Activated T-helper 9 cell treated with anti-CD3 and anti-CD28 coated beads, Interleukin-2, amount 50 U/mL, for 16 hours (primary cell): ENCODE results near the gene GNAI3.

ENCODE experiments used
- DNase-seq: peaks from one replicate; pipeline ENCODE4 v3.0.0-alpha.2; 2020; ENCODE audit warnings: low read depth

Gene GNAI3

DNA sequence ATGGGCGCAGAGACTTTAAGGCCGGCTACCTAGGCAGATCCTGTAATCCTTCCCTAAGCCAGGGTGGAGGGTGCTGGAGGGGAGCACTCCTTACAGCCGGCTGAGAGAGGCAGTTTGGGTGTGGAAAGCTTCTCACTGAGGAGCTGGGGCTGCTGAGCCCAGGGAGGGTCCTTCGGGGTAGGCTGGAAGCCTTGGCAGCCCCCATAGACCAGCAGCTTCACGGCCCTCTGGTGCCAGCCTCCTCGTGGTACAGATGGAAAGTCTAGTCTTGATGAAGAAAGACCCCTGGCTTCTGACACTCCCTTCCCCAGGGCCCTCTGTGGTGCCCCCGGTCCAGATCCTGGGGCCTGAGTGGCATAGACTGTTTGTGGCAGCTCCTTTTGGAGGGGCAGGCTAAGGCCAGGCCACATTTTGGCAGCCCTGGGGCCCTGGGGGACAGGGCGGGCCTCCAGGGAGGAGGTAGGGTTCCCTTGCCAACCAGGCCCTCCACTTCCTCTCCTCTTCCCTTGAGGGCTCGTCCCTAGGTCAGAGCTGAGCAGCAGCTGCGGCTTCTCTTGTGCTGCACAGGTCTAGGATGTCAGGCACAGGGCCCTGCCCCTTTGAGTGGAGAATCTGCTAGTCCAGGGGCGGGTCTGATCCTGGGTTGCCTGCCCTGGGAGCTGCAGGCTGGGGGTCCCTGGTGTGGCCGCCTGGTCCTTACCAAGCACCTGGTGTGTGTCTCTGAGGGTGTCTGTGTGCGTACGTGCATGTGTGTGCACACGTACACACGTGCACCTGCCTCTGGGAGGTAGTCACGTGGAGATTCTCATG, 76.0 kb downstream of the GNAI3 start:
- DNase-seq, result no peak

DNA sequence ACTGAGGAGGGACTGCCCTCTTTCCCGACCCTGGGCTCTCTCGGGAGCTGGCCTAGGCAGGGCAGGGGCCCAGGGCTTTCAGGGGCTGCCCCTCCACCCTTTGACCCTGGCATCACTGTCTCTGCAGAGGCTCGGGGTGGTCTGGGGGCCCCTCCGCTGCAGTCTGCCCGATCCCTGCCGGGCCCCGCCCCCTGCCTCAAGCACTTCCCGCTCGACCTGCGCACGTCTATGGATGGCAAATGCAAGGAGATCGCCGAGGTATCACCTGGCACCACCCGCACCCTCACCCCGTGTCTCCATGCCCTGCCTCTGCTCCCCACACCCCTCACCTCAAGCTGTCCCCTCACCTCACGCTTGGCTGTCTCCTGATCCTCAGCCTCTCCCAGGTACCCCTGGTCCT, 76.8 kb downstream of the GNAI3 start:
- DNase-seq, result no peak

DNA sequence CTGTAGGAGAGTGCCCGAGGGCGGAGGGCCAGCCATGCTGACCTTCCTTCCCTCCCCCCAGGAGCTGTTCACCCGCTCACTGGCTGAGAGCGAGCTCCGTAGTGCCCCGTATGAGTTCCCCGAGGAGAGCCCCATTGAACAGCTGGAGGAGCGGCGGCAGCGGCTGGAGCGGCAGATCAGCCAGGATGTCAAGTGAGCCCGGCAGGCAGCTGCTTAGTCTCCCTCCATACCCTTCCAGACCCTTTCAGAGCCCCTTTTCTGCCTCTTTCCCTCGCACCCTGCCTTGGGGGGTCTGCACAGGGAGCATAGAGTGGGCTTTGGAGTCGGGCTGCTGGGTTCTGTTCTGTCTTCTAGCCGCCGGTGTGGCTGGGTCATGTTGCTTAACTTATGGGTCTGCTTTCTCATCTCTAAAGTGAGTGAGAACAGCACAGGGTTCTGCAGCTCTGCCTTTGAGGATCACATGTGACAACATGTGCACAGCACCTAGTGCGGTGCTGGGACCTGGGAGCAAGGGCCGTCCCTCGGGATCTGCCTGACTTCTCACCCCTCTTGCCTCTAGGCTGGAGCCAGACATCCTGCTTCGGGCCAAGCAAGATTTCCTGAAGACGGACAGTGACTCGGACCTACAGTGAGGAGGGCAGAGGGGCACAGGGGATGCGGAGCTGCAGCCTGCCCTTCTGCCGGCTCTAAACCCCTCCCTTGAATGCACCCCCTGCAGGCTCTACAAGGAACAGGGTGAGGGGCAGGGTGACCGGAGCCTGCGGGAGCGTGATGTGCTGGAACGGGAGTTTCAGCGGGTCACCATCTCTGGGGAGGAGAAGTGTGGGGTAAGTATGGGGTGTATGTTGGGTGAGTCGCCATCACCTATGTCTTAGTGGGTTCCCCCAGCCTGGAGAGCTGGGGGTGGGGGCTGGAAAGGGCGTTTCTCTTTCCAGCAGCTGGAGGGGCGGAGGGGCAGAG, 77.5 kb downstream of the GNAI3 start:
- no peak for DNase-seq

DNA sequence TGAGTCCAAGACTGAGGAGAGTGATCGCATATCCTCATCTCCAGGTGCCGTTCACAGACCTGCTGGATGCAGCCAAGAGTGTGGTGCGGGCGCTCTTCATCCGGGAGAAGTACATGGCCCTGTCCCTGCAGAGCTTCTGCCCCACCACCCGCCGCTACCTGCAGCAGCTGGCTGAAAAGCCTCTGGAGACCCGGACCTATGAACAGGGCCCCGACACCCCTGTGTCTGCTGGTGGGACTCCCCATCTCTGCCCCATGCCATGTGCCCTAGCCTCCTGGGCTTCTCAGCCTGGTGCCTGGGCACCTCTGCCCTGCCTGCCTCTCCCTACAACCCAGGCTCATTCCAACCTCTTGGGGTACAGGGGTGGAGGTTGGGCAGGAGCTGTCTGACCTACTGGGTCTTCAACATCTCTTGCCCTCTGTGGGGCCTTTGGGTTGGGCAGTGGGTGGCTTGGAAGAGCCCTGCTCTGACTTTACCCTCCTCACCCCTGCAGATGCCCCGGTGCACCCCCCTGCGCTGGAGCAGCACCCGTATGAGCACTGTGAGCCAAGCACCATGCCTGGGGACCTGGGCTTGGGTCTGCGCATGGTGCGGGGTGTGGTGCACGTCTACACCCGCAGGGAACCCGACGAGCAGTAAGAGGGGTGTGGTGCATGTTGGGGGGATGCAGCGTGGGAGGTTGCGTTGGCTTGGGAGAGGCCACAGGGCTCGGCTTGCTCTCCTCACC, 78.4 kb downstream of the GNAI3 start:
- no peak for DNase-seq

DNA sequence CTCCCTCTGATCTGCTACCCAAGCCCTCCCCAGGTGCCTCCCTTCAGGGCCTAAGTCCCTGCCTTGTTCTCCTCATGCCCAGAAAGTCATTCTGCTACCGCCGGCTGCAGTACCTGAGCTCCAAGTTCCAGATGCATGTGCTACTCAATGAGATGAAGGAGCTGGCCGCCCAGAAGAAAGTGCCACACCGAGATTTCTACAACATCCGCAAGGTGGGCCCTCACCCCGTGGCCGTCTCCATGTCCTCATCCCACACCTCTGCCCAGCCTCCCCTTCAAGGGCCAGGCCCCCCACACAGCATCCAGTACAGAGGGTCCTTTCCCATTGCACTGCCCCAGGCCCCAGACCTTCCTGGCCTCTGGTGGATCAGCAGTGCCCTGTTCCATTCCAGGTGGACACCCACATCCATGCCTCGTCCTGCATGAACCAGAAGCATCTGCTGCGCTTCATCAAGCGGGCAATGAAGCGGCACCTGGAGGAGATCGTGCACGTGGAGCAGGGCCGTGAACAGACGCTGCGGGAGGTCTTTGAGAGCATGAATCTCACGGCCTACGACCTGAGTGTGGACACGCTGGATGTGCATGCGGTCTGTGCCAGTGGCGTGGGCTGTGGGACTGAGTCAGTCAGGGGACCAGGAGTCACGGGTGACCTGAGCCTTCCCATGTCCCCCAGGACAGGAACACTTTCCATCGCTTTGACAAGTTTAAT, 79.4 kb downstream of the GNAI3 start:
- no peak for DNase-seq

DNA sequence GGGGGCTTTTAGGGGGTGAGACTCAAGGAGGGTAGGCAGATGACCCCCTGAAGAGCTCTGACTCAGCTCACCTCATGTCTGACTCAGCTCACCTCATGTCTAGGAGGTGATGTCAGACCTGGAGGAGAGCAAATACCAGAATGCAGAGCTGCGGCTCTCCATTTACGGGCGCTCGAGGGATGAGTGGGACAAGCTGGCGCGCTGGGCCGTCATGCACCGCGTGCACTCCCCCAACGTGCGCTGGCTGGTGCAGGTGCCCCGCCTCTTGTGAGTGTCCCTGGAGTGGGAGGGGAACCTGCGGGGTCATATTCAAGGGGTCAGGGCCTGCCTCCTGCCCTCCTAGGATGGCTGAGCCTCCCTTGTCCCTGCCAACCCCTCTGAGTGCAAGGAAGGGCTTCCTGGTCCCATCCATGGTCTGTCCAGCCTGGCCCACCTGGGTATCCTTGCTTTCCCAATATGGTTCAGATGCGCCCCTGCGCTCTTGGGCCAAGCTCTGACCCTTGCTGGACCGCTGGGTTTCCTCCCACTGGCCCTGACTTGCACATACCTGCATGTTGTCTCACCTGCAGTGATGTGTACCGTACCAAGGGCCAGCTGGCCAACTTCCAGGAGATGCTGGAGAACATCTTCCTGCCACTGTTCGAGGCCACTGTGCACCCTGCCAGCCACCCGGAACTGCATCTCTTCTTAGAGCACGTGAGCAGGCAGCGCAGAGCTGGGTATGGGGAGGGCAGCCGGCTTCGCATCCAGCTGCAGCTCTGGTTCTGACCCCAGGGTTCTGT, 80.3 kb downstream of the GNAI3 start:
- no peak for DNase-seq

DNA sequence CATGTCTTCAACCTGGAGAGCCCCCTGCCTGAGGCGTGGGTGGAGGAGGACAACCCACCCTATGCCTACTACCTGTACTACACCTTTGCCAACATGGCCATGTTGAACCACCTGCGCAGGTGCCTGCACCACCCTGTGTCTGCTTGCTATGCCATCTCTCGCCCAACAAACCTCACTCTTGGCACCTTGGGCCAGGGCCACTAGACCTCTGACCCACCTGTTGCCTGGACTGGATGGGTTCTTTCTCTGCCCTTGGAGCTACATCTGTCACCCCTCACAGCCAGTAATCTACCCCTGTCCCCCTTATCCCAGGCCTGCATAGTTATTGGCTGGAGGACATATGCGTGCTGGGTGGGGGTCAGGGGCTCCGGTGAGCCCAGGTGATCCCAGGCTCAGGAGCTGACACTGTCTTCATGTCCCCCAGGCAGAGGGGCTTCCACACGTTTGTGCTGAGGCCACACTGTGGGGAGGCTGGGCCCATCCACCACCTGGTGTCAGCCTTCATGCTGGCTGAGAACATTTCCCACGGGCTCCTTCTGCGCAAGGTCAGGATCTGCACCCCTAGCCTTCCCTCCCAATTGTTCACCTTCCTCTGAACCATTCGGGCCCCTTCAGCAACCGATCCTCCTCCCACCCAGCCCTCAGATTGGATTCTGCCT, 81.1 kb downstream of the GNAI3 start:
- no peak for DNase-seq

DNA sequence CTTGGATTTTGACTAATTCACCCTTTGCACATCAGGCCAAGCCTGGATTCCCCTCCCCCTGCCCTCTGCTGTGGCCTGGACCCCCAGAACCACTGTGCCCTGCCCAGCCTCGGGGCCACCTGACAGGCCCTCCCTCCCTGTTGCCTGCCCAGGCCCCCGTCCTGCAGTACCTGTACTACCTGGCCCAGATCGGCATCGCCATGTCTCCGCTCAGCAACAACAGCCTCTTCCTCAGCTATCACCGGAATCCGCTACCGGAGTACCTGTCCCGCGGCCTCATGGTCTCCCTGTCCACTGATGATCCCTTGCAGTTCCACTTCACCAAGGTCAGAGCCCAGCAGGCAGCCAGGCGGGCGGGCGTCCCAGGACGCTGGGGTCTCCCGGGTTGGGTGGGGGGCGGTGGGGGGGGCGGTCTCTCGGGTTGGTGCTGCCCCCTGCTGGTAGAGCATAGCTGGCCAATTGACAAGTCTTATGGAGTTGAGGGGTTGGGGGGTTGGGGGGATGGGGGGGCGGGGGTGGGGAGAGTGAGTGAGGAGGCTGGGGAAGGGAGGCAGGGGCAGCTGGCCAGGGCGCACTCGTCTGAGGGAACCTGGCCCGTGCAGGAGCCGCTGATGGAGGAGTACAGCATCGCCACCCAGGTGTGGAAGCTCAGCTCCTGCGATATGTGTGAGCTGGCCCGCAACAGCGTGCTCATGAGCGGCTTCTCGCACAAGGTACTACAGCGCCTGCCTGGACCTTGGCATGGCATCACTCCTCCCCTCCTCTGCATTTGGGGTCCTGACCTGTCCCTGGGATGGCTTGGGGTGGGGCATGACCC, 81.9 kb downstream of the GNAI3 start:
- no peak for DNase-seq

DNA sequence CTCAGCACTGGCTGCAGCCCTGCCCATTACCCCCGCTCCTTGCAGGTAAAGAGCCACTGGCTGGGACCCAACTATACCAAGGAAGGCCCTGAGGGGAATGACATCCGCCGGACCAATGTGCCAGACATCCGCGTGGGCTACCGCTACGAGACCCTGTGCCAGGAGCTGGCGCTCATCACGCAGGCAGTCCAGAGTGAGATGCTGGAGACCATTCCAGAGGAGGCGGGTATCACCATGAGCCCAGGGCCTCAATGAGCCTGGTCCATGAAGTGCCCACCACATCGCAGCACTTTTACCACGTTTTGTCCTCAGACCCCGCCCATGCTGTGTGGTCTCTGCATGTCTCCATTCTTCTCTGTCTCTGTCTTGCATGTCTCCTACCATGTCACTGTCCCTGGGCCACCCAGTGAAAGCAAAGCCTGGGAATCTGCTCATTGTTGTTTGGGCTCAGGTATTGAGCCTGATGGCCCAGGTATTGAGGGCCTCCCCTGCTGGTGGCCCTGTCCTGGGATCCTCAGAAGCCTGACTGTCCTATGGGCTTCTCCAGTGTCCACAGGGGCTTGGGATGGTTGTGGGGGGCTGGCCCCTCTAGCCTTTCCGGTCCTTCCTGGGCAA, 82.6 kb downstream of the GNAI3 start:
- DNase-seq, result no peak

DNA sequence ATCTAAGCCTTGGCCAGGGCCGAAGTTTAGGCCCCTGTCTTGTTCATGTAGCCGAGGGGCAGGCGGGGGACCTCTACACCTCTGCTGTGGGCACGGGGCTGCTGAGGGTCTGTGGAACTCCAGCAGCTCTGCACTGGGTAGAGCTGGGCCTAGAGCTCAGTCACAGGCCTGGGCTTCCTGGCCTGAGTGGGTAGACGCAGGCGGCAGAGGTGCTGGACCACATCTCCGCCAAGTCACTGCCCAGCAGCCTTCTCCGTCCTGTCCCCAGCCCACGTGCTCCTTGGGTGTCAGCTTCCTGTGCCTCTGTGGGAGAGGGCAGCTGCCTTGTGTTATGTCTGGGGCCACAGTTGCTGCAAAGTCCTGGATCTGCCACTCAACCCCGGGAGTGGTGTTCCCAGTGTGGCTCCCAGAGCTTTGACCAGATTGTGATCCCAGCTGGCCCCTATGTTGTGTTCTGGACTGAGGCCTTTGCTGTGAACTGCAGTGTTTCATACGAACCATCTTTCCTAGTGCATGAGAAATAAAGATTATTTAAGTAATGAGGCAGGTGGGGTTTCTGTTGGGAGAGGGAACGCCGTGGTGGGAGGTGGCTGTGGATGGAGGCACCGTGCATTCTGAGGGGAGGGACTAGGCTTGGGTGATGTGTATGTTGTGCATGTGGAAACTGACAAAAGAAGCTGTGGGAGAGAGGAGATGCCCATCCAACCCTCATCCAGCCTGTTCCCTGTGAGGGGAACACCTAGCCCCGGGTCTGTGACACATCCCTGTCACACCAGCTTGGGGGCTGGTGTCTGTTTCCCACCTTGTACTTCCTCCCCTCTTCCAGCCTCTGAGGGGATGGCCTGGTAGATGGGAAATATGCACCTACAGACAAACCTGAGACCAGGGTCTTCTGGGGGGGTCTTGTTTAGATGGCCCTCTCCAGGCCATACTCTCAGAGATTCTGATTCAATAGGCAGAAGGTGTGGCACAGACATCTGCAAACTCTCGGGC, 83.4 kb downstream of the GNAI3 start:
- no peak for DNase-seq

DNA sequence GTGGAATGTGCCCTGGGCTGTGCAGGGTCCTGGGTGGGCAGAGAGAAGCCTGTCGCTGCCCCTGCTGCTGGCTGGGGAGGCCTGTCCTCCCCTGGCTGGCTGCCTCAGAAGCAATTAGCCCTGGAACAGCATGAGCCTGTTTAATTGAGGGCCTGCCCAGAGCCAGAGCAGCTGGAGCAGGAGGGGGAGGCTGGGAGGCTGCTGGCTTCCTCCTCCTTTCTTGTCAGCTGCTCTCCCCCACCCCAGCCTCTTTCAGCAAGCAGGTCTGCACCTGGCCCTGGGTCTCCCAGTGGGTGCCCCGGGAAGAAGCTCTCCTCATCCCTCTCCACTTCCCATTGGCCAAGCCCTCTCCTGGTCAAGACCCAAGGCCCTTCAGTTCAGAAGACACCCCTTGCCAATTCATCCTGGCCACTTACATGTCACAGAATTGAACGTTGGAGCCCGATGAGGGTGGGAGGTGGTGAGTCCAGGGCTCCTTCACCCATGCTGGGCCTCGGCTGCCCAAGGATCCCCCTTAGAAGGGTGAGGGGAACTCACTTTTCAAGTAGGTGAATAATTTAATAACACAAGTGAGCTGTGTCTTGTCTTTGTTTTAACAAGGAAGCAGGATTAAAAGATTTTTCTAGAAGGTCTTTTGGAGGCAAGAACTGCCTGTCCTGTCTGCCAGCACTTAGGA, 84.4 kb downstream of the GNAI3 start:
- no peak for DNase-seq

DNA sequence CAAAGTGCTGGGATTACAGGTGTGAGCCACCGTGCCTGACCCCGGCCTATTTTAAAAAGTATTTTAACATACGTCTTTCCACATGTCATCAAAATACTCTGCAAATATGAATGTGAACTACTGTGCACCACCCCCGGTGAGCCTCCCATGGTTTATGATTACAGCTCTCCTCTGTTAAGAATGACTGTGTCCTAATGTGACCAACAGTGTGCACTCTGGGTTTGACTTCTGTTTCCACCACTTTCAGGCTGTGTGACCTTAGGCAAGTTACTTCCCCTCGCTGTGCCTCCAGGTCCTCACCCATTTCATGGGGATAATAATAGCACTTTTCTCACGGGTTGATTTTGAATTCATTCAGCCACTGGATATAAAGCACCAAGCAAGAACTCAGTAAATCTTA, 85.9 kb downstream of the GNAI3 start:
- DNase-seq, result no peak

DNA sequence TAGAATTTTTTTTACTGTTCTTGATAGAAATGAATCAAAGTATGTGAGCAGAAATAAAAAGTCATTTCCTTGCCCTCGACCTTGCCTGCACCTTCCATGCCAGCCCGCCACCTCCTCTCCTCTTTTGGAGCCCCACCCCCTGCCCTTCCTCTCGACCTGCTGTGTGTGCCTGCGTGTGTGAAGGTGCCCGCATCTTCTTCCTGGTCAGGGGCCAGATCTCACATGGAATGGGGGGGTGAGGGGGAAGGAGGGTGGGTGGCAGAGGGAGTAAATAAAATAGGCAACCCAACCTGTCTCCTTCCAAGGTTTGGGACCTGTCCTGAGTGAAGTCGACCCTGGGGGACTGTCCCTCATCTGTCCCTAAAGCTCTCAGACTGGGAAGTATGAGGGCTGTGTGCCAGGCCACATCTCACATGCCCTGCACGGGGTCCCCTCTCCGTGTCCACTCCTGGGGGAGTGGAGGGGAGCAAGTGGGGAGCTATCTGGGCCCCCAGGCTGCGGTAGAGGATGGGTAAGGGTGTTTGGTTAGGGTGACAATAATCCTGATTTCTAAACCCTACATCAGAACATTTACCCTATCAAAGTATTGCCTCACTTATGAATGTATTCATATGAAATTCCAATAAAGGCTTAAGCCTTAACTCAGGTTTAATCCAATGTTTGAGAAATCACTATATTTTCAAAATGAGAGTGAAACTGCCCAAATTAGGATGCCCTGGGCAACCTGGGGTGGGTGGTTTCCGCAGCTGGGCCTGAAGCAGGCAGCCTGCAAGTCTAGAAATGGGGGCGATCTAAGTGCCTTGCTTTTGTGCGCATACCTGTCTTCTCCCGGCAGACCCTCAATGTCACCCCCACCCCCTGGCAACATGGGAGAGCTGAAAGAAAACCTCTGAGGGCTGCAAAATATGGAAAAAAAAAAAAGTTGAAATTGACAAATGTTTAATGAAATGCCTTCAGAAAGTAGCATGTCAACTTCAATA, 86.6 kb downstream of the GNAI3 start:
- DNase-seq, result no peak

DNA sequence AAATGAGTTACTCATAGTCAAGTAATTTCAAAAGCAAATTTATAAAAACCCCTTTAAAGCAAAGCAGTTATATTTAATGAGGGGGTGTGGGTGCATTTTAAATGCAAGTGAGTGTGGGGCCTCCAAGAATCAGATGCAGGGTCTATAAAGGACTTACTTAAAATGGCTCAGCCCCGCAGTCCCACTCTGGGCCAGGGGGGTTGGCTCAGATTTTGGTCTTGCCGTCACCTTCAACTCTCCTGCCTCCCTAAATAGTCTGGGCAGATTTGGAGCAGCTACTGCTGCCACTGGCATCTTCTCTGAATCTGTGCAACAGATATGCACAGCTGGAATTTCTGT, 87.4 kb downstream of the GNAI3 start:
- DNase-seq, result no peak

DNA sequence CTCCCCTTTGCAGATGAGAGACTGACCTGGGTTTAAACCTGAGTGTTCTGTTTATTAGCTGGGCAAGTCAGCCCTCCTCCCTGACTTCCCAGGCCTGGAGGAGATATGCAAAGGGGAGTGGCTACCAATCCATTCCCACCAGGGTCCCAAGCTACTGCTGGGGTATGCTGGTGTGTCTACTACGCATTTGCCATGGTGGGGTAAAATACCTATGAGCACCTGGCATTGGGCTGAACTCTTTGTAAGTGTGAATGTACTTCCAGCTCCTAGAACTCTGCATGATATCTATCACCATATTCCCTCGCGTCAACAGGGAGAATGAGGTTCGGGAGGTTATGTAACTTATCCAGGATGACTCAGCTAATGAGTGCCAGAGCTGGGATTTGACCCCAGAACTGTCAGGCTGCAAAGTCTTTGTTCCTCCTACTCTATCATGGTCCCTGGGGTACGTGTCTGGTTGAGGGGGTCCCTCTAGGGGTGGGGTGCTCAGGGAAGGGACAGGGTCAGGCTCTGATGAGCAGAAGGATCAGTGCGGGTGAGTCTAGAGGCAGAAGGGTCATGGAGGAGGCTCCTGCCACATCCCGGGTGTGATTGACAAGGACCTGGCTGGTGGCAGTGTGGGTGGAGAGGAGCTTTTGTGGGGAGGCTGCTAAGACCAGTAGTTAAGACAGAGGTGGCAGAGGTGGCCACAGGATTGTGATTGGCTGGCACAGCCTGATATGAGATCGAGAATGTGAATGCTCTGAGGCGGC, 88.0 kb downstream of the GNAI3 start:
- DNase-seq, result no peak

DNA sequence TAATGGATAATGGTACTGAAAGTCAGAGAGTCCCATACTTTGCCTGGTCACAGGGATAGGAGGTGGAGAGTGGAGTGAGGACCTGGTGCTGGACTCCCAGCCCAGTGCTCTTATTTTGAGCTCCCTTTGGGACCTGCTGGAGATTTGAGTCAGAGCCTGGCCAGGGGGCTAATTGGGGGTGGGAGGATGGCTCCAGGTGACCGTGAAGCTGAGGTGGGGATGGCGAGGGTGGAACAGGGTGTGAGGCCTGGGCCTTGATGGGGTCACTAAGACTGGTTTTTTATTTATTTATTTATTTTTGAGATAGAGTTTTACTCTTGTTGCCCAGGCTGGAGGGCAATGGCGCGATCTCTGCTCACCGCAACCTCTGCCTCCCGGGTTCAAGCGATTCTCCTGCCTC, 89.0 kb downstream of the GNAI3 start:
- no peak for DNase-seq
